ENCODE data around the gene TRIM41. TPM values are rescaled to one million over a fixed set of nuclear protein-coding genes. Genes with fewer than 3 reads are reported as not detected.

The TRIM41 gene
- total and polyA plus RNA-seq, 2 of the 13 experiments (the other 11 are each of a cell fraction or from before 2014, with no cell fraction given) = 10.2 to 16.7 TPM

- TF ChIP-seq, protein P1, sequence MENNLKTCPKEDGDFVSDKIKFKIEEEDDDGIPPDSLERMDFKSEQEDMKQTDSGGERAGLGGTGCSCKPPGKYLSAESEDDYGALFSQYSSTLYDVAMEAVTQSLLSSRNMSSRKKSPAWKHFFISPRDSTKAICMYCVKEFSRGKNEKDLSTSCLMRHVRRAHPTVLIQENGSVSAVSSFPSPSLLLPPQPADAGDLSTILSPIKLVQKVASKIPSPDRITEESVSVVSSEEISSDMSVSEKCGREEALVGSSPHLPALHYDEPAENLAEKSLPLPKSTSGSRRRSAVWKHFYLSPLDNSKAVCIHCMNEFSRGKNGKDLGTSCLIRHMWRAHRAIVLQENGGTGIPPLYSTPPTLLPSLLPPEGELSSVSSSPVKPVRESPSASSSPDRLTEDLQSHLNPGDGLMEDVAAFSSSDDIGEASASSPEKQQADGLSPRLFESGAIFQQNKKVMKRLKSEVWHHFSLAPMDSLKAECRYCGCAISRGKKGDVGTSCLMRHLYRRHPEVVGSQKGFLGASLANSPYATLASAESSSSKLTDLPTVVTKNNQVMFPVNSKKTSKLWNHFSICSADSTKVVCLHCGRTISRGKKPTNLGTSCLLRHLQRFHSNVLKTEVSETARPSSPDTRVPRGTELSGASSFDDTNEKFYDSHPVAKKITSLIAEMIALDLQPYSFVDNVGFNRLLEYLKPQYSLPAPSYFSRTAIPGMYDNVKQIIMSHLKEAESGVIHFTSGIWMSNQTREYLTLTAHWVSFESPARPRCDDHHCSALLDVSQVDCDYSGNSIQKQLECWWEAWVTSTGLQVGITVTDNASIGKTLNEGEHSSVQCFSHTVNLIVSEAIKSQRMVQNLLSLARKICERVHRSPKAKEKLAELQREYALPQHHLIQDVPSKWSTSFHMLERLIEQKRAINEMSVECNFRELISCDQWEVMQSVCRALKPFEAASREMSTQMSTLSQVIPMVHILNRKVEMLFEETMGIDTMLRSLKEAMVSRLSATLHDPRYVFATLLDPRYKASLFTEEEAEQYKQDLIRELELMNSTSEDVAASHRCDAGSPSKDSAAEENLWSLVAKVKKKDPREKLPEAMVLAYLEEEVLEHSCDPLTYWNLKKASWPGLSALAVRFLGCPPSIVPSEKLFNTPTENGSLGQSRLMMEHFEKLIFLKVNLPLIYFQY (CRISPR knock-in tag; IDR thresholded peaks at IDR 0.05; ENCODE audit: borderline replicate concordance) = peak; percentile 54
- no peak for TF ChIP-seq ZFP36 (IDR thresholded peaks at IDR 0.05; ENCODE audit: borderline replicate concordance, low read depth, low read length, partially characterized antibody)
- TF ChIP-seq KLF12 (CRISPR knock-in tag; IDR thresholded peaks at IDR 0.05; ENCODE audit: borderline replicate concordance) = 0 out of 2 replicates have a peak, but pooled peaks have one; percentile 43
- TF ChIP-seq ZBTB8A (CRISPR knock-in tag; IDR thresholded peaks at IDR 0.05; ENCODE audit: borderline replicate concordance, low read depth) = no peak
- TF ChIP-seq RAD51 (IDR thresholded peaks at IDR 0.05; ENCODE audit: borderline replicate concordance) = no peak
- TF ChIP-seq TGIF2 (CRISPR knock-in tag; IDR thresholded peaks at IDR 0.05) = peak; percentile 69
- TF ChIP-seq, protein P2, sequence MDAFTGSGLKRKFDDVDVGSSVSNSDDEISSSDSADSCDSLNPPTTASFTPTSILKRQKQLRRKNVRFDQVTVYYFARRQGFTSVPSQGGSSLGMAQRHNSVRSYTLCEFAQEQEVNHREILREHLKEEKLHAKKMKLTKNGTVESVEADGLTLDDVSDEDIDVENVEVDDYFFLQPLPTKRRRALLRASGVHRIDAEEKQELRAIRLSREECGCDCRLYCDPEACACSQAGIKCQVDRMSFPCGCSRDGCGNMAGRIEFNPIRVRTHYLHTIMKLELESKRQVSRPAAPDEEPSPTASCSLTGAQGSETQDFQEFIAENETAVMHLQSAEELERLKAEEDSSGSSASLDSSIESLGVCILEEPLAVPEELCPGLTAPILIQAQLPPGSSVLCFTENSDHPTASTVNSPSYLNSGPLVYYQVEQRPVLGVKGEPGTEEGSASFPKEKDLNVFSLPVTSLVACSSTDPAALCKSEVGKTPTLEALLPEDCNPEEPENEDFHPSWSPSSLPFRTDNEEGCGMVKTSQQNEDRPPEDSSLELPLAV (CRISPR knock-in tag; conservative IDR thresholded peaks at IDR 0.05; ENCODE audit: low read depth) = no peak
- TF ChIP-seq SNAPC2 (CRISPR knock-in tag; IDR thresholded peaks at IDR 0.05) = no peak
- TF ChIP-seq ZNF709 (CRISPR knock-in tag; IDR thresholded peaks at IDR 0.05) = no peak
- TF ChIP-seq ZMYM3 (CRISPR knock-in tag; IDR thresholded peaks at IDR 0.05) = peak; percentile 78
- peak; percentile 64; the same call in 1 of the 2 replicates for TF ChIP-seq ZNF44 (CRISPR knock-in tag; IDR thresholded peaks at IDR 0.05)
- peak; percentile 50; the same call in 1 of the 2 replicates for TF ChIP-seq ZBTB33 (CRISPR knock-in tag; IDR thresholded peaks at IDR 0.05)
- TF ChIP-seq ZFP37 (CRISPR knock-in tag; IDR thresholded peaks at IDR 0.05; ENCODE audit: borderline replicate concordance) = no peak
- 0 out of 2 replicates have a peak, but pooled peaks have one; percentile 49 for TF ChIP-seq ZNF101 (CRISPR knock-in tag; IDR thresholded peaks at IDR 0.05; ENCODE audit: borderline replicate concordance, low read depth)
- TF ChIP-seq ZNF83 (CRISPR knock-in tag; IDR thresholded peaks at IDR 0.05; ENCODE audit: borderline replicate concordance) = 0 out of 2 replicates have a peak, but pooled peaks have one; percentile 11
- no peak for TF ChIP-seq NKX3-1 (CRISPR knock-in tag; IDR thresholded peaks at IDR 0.05)
- no peak for TF ChIP-seq ATRX (CRISPR knock-in tag; IDR thresholded peaks at IDR 0.05; ENCODE audit: borderline replicate concordance)
- TF ChIP-seq ZNF343 (CRISPR knock-in tag; IDR thresholded peaks at IDR 0.05) = peak; percentile 69; the same call in 1 of the 2 replicates
- peak in 1 of 2 experiments; percentile 91; a peak in 2 of 4 replicates for TF ChIP-seq KLF16 (CRISPR knock-in tag; IDR thresholded peaks at IDR 0.05)
These were observed 35.4 kb upstream of the TRIM41 start (continued) for GRCh38 chr5:181187500-181188213.
